H1 (cell line): Measurements from ENCODE around the gene SPATA13. TPM values are rescaled to one million over a fixed set of nuclear protein-coding genes. Genes with fewer than 3 reads are reported as not detected.

Experiments
- CTCF ChIA-PET: fragments of 300-600 bp; sonication (Branson Sonifier 250); formaldehyde crosslinking; loops from one replicate; lab custom pipeline; 2021; ENCODE audit not compliant: partially characterized antibody; lab: Charles Lee
- POLR2A ChIA-PET: fragments of 300-600 bp; sonication (Branson Sonifier 250); formaldehyde crosslinking; loops from one replicate; lab custom pipeline; 2021; ENCODE audit warnings: inconsistent platforms; ENCODE audit not compliant: partially characterized antibody; lab: Charles Lee
- DNase-seq, 2 experiments: peaks; one replicate each; pipeline versions ENCODE4 v3.0.0 to v3.0.0-alpha.2; 2010 to 2022; ENCODE audit warnings: low spot score in 2 of 2, low read depth in 1 of 2, mixed read lengths in 1 of 2
- FAIRE-seq: peaks from 2 replicates; lab custom pipeline; 2011; peaks lifted over from hg19 to GRCh38; lab: Jason Lieb, UNC
- H2AFZ ChIP-seq: 2 replicates; pipeline ENCODE4 v1.8.1; 2012; ENCODE audit warnings: low read length, inconsistent platforms
- H2AK5ac ChIP-seq: 2 replicates; pipeline ENCODE4 v1.6.1; 2013; ENCODE audit warnings: low read depth, low read length
- H2BK120ac ChIP-seq: replicated peaks from 2 replicates; pipeline ENCODE3; 2013; ENCODE audit warnings: low read depth, low read length, inconsistent platforms
- H2BK12ac ChIP-seq: 2 replicates; pipeline ENCODE4 v1.6.1; 2013; ENCODE audit warnings: low read depth, low read length
- H2BK15ac ChIP-seq: 2 replicates; pipeline ENCODE4 v1.6.1; 2013; ENCODE audit warnings: low read length
- H2BK20ac ChIP-seq: 2 replicates; pipeline ENCODE4 v1.6.1; 2013; ENCODE audit warnings: low read length
- H2BK5ac ChIP-seq: 2 replicates; pipeline ENCODE4 v1.6.1; 2013; ENCODE audit warnings: low read depth, low read length
- H3K14ac ChIP-seq: 2 replicates; pipeline ENCODE4 v1.6.1; 2013; ENCODE audit warnings: inconsistent platforms; ENCODE audit not compliant: insufficient read length
- H3K18ac ChIP-seq: 2 replicates; pipeline ENCODE4 v1.6.1; 2013; ENCODE audit warnings: low read length; ENCODE audit errors: extremely low read depth
- H3K23ac ChIP-seq: 2 replicates; pipeline ENCODE4 v1.6.1; 2013; ENCODE audit warnings: inconsistent platforms; ENCODE audit not compliant: insufficient read length
- H3K23me2 ChIP-seq: 2 replicates; pipeline ENCODE4 v1.6.1; 2013; ENCODE audit warnings: low read depth, low read length
- H3K27ac ChIP-seq: 2 replicates; pipeline ENCODE4 v1.6.1; 2011; ENCODE audit warnings: low read depth, low read length, inconsistent platforms
- H3K27me3 ChIP-seq, 4 experiments: replicated peaks in 1 of 4; 1 replicate in 1 of 4; 2 replicates in 3 of 4; pipeline versions ENCODE4 v1.6.1 to v1.8.1; 2011 to 2013; ENCODE audit warnings: low read length in 3 of 4, mild to moderate bottlenecking in 3 of 4, inconsistent platforms in 2 of 4, mixed read lengths in 2 of 4, moderate library complexity in 1 of 4; ENCODE audit not compliant: control insufficient read depth in 3 of 4, insufficient read depth in 3 of 4; ENCODE audit errors: extremely low read depth in 1 of 4
- H3K36me3 ChIP-seq, 4 experiments: 2 replicates each; pipeline versions ENCODE4 v1.6.1 to v1.8.1; 2011 to 2013; ENCODE audit warnings: mild to moderate bottlenecking in 4 of 4, low read length in 3 of 4, moderate library complexity in 2 of 4, control low read depth in 1 of 4, inconsistent platforms in 1 of 4; ENCODE audit not compliant: insufficient read depth in 4 of 4, control insufficient read depth in 2 of 4
- H3K4ac ChIP-seq: replicated peaks from 2 replicates; pipeline ENCODE3; 2013; ENCODE audit warnings: low read length, low read depth, mixed read lengths, inconsistent platforms; ENCODE audit not compliant: insufficient read length
- H3K4me1 ChIP-seq, 4 experiments: replicated peaks in 1 of 4; 1 replicate in 1 of 4; 2 replicates in 3 of 4; pipeline versions ENCODE4 v1.6.1 to v1.8.1; 2011 to 2013; ENCODE audit warnings: low read length in 3 of 4, inconsistent platforms in 2 of 4, mixed read lengths in 1 of 4; ENCODE audit not compliant: insufficient read depth in 4 of 4, control insufficient read depth in 3 of 4
- H3K4me2 ChIP-seq, 2 experiments: 2 replicates each; pipeline versions ENCODE4 v1.6.1 to v1.8.1; 2011 to 2013; ENCODE audit warnings: low read depth in 2 of 2, low read length in 2 of 2, control low read depth in 1 of 2, inconsistent platforms in 1 of 2, mild to moderate bottlenecking in 1 of 2; ENCODE audit not compliant: insufficient read depth in 1 of 2
- H3K4me3 ChIP-seq, 4 experiments: fragments of 200-600, 300-600 bp in 1 of 4; sonication (generic), shearing (Covaris generic), sonication (Bioruptor Twin) in 1 of 4; 2 replicates each; pipeline versions ENCODE4 v1.5.1 to v1.8.1; 2011 to 2016; ENCODE audit warnings: low read length in 4 of 4, low read depth in 3 of 4, control low read depth in 2 of 4, inconsistent platforms in 2 of 4, mild to moderate bottlenecking in 2 of 4, mixed read lengths in 1 of 4, moderate library complexity in 1 of 4; ENCODE audit not compliant: insufficient read depth in 2 of 4; ENCODE audit errors: extremely low read depth in 1 of 4
- H3K56ac ChIP-seq: replicated peaks from 2 replicates; pipeline ENCODE3; 2013; ENCODE audit warnings: low read depth, mild to moderate bottlenecking, mixed read lengths, low read length, inconsistent platforms; ENCODE audit not compliant: insufficient read length
- H3K79me1 ChIP-seq: 2 replicates; pipeline ENCODE4 v1.6.1; 2013; ENCODE audit warnings: low read depth, low read length, control low read depth
- H3K79me2 ChIP-seq, 2 experiments: 2 replicates each; pipeline versions ENCODE4 v1.6.1 to v1.8.1; 2012 to 2013; ENCODE audit warnings: low read length in 2 of 2, mild to moderate bottlenecking in 2 of 2, inconsistent platforms in 1 of 2; ENCODE audit not compliant: insufficient read depth in 2 of 2, control insufficient read depth in 1 of 2
- H3K9ac ChIP-seq, 4 experiments: replicated peaks in 1 of 4; 1 replicate in 1 of 4; 2 replicates in 3 of 4; pipeline versions ENCODE4 v1.6.1 to v1.8.1; 2011 to 2013; ENCODE audit warnings: low read depth in 3 of 4, low read length in 3 of 4, control low read depth in 2 of 4, mild to moderate bottlenecking in 2 of 4, moderate library complexity in 2 of 4, inconsistent platforms in 1 of 4; ENCODE audit errors: extremely low read depth in 1 of 4
- H3K9me3 ChIP-seq, 2 experiments: 2 replicates each; pipeline versions ENCODE4 v1.6.1 to v1.8.1; 2012 to 2013; ENCODE audit warnings: mild to moderate bottlenecking in 2 of 2, moderate library complexity in 2 of 2, control low read depth in 1 of 2, inconsistent platforms in 1 of 2, low read depth in 1 of 2, low read length in 1 of 2, mixed read lengths in 1 of 2; ENCODE audit not compliant: insufficient read depth in 2 of 2
- H4K20me1 ChIP-seq, 2 experiments: replicated peaks in 1 of 2; 2 replicates each; pipeline versions ENCODE3 to v1.8.1; 2011 to 2013; ENCODE audit warnings: inconsistent platforms in 2 of 2, low read length in 2 of 2, mild to moderate bottlenecking in 1 of 2; ENCODE audit not compliant: insufficient read depth in 2 of 2, control insufficient read depth in 1 of 2
- H4K5ac ChIP-seq: 2 replicates; pipeline ENCODE4 v1.6.1; 2013; ENCODE audit warnings: low read length, low read depth, mixed read lengths, inconsistent platforms; ENCODE audit not compliant: insufficient read length
- H4K8ac ChIP-seq: 2 replicates; pipeline ENCODE4 v1.8.0; 2013; ENCODE audit warnings: mild to moderate bottlenecking, moderate library complexity, low read length, inconsistent platforms; ENCODE audit not compliant: insufficient read depth; ENCODE audit errors: extremely low read depth
- H4K91ac ChIP-seq: replicated peaks from 2 replicates; pipeline ENCODE3; 2013; ENCODE audit warnings: low read length, mixed read lengths, inconsistent platforms; ENCODE audit not compliant: insufficient read length
- E2F6 ChIP-seq: IDR thresholded peaks from 2 replicates; pipeline ENCODE4 v1.6.1; 2012; ENCODE audit warnings: inconsistent platforms
- EZH2 ChIP-seq: fragments of 200-600 bp; sonication (generic); IDR thresholded peaks from 2 replicates; pipeline ENCODE4 v1.7.1; 2012; ENCODE audit warnings: low read depth, mild to moderate bottlenecking, moderate library complexity, low read length, inconsistent platforms; ENCODE audit not compliant: severe bottlenecking
- FOSL1 ChIP-seq: IDR thresholded peaks from 2 replicates; pipeline ENCODE4 v1.6.1; 2011; ENCODE audit warnings: mild to moderate bottlenecking, low read depth, low read length, moderate library complexity; ENCODE audit not compliant: insufficient read depth
- HDAC2 ChIP-seq, 2 experiments: fragments of 300-600 bp in 1 of 2; sonication (generic) in 1 of 2; IDR thresholded peaks; 2 replicates each; pipeline ENCODE4 v1.6.1; 2011 to 2012; ENCODE audit warnings: low read depth in 2 of 2, low read length in 2 of 2, mild to moderate bottlenecking in 2 of 2, moderate library complexity in 2 of 2, borderline replicate concordance in 1 of 2, inconsistent platforms in 1 of 2
- HDAC6 ChIP-seq: IDR thresholded peaks from one replicate; pipeline ENCODE4 v1.7.1; 2012; ENCODE audit warnings: low read depth, mild to moderate bottlenecking, inconsistent platforms, low read length, moderate library complexity
- KDM5A ChIP-seq: fragments of 200-600 bp; IDR thresholded peaks from 2 replicates; pipeline ENCODE4 v1.7.1; 2012; ENCODE audit warnings: mild to moderate bottlenecking, low read length, inconsistent platforms, mixed read lengths
- POLR2A ChIP-seq, 2 experiments: IDR thresholded peaks; 1 replicate in 1 of 2; 2 replicates in 1 of 2; pipeline ENCODE4 v1.6.1; 2011; ENCODE audit warnings: low read depth in 2 of 2, low read length in 2 of 2, mild to moderate bottlenecking in 2 of 2; ENCODE audit errors: control extremely low read depth in 1 of 2
- RAD21 ChIP-seq, 2 experiments: IDR thresholded peaks in 1 of 2; conservative IDR thresholded peaks in 1 of 2; 2 replicates each; pipeline ENCODE4 v1.6.1; 2011; ENCODE audit warnings: low read depth in 2 of 2, low read length in 2 of 2, improper control_type of control experiment in 1 of 2, inconsistent platforms in 1 of 2, mild to moderate bottlenecking in 1 of 2, moderate library complexity in 1 of 2
- SRF ChIP-seq: IDR thresholded peaks from 2 replicates; pipeline ENCODE4 v1.6.1; 2011; ENCODE audit warnings: mild to moderate bottlenecking, low read depth, low read length, moderate library complexity
- TCF12 ChIP-seq: IDR thresholded peaks from 2 replicates; pipeline ENCODE4 v1.6.1; 2011; ENCODE audit warnings: low read depth, mild to moderate bottlenecking, low read length
- WGBS, 2 experiments: shearing (Covaris generic) in 1 of 2; methylation state at CpG; one replicate each; pipeline versions ENCODE4 v1.1.6 to v1.1.7; 2013 to 2015; ENCODE audit warnings: low lambda C conversion rate in 2 of 2, mixed read lengths in 2 of 2, inconsistent platforms in 1 of 2, low coverage in 1 of 2, missing lambda C conversion rate in 1 of 2; ENCODE audit not compliant: insufficient replicate concordance in 2 of 2, insufficient coverage in 1 of 2, insufficient read length in 1 of 2; ENCODE audit errors: extremely low coverage in 1 of 2, missing lambda C conversion rate in 1 of 2; 5-methylcytosine and 5-hydroxymethylcytosine counted together
- polyA plus RNA-seq, 7 experiments: library from polyadenylated mRNA; depleted of rRNA in 3 of 7; stranded (reverse) in 5 of 7; unstranded in 2 of 7; fragments of >200 nt in 5 of 7; fragments of 200-250 nt in 2 of 7; gene quantifications; 1 replicate in 5 of 7; 2 replicates in 1 of 7; 4 replicates in 1 of 7; pipeline versions ENCODE4 v1.2.1 to v1.2.3, GENCODE V29; 2011 to 2013; ENCODE audit warnings: missing spikeins in 2 of 7, mixed read lengths in 2 of 7
- total RNA-seq: library from RNA; stranded (reverse); fragmentation: NEBNext Ultra II Directional; extraction: Animal tissue kit (Norgen Biotek cat#: 25700); gene quantifications from 2 replicates; pipeline ENCODE4 v1.2.1, GENCODE V29; 2021

SPATA13 gene
- total and polyA plus RNA-seq, 2 of the 8 experiments (the other 6 are each of a cell fraction or from before 2014, with no cell fraction given) = 12.6 to 30.9 TPM

- no peaks in the 10 kb centered on the region for H3K27me3 ChIP-seq
- POLR2A ChIA-PET = interaction anchor here (1.1 to 1.4 kb wide), 2 partner anchors 18 to 164 kb away, joined by 3 to 4 read pairs; no protein-coding TSS in a partner anchor
- H4K20me1 ChIP-seq = peaks cover 0 to 16% of the 10 kb centered on the region in 2 experiments
- H3K23ac ChIP-seq = no peak overlapping the region
- H3K14ac ChIP-seq = no peak overlapping the region
- no peak overlapping the region for H4K91ac ChIP-seq
- H3K9me3 ChIP-seq = no peaks in the 10 kb centered on the region
- no peak overlapping the region for H3K56ac ChIP-seq
- no peaks in the 10 kb centered on the region for H3K23me2 ChIP-seq
- no peak overlapping the region for H2BK120ac ChIP-seq
- 81% methylated on average over 6 of the region's 6 CpGs; no CpG with 5 or more reads in 1 of the 2 experiments for WGBS, 2 experiments
- 0 out of 2 replicates have a peak overlapping the region, but pooled peaks have one; percentile 77 for H2BK15ac ChIP-seq
- H3K36me3 ChIP-seq = 0 out of 8 replicates have a peak, but pooled peaks cover 0 to under 1% (median 0%) of the 10 kb centered on the region in 4 experiments
- no peak overlapping the region for H3K4ac ChIP-seq
- H4K5ac ChIP-seq = no peak overlapping the region
- H4K8ac ChIP-seq = no peak overlapping the region
- H3K79me1 ChIP-seq = peaks cover 11% of the 10 kb centered on the region
- no peak overlapping the region; a peak in 1 of 7 replicates for H3K9ac ChIP-seq
- no peak overlapping the region for H3K27ac ChIP-seq
- H3K4me1 ChIP-seq = peaks cover 8 to 22% (median 19%) of the 10 kb centered on the region in 4 experiments
- no peak overlapping the region for H2AFZ ChIP-seq
- H3K79me2 ChIP-seq = peaks cover 0 to 38% of the 10 kb centered on the region in 2 experiments; a peak in 2 of 4 replicates
- no peak for DNase-seq
- H3K4me2 ChIP-seq = 0 out of 4 replicates have a peak overlapping the region, but pooled peaks of 1 of the 2 experiments have one; percentile 13
- H2AK5ac ChIP-seq = 0 out of 2 replicates have a peak overlapping the region, but pooled peaks have one; percentile 11
- 0 out of 2 replicates have a peak overlapping the region, but pooled peaks have one; percentile 45 for H2BK12ac ChIP-seq
- peak overlapping the region; percentile 46; the same call in 1 of the 2 replicates for H2BK5ac ChIP-seq
- H3K4me3 ChIP-seq = no peak overlapping the region
- no peak for FAIRE-seq
- no peak overlapping the region for H3K18ac ChIP-seq
- no peak overlapping the region for H2BK20ac ChIP-seq
- CTCF ChIA-PET = interaction anchor here (0.6 to 9.9 kb wide), 13 partner anchors 10 to 299 kb away, joined by 3 to 130 read pairs (median 11); no protein-coding TSS in a partner anchor
- TF ChIP-seq FOSL1 (no peak), RAD21 (IDR thresholded peaks at IDR 0.05 in 1 of 2, conservative IDR thresholded peaks at IDR 0.05 in 1 of 2; ENCODE audit: low read depth in 2 of 2, low read length in 2 of 2) (no peak), E2F6 (no peak), POLR2A (IDR thresholded peaks at IDR 0.05; ENCODE audit: control extremely low read depth in 1 of 2, low read depth in 2 of 2, low read length in 2 of 2) (no peak), SRF (no peak), TCF12 (no peak), HDAC2 (IDR thresholded peaks at IDR 0.05; ENCODE audit: borderline replicate concordance in 1 of 2, low read depth in 2 of 2, low read length in 2 of 2) (no peak), KDM5A (no peak), EZH2 (no peak), HDAC6 (no peak)
Measured at GRCh38 chr13:24217601-24218281, 57.2 kb downstream of the SPATA13 start.
